Measurements from ENCODE around the gene AQP3. TPM values are rescaled to one million over a fixed set of nuclear protein-coding genes. Genes with fewer than 3 reads are reported as not detected.

AQP3 gene
- total and polyA plus RNA-seq, 2 of the 4 experiments (the other 2 are of a cell fraction) = 3.8 to 12.2 TPM

- DNase-seq (no peak), ATAC-seq (ENCODE audit: low read depth) (no peak)
- CTCF ChIA-PET = no interaction called here
- H4K20me1 ChIP-seq (ENCODE audit: insufficient read depth, low read length) = no peaks in the 10 kb centered on the region
- no peak overlapping the region for H2AK5ac ChIP-seq (ENCODE audit: low read depth, low read length)
- peaks cover 27% of the 10 kb centered on the region for H3K27me3 ChIP-seq (ENCODE audit: control insufficient read depth, insufficient read depth, low read length)
- H3K18ac ChIP-seq (ENCODE audit: low read depth, low read length) = no peak overlapping the region
- no peak overlapping the region for H4K5ac ChIP-seq (ENCODE audit: low read depth, low read length)
- no peak overlapping the region for H3K14ac ChIP-seq (replicated peaks; ENCODE audit: low read depth, low read length)
- TF ChIP-seq MAZ (IDR thresholded peaks at IDR 0.05; ENCODE audit: borderline replicate concordance, low read depth, low read length) (no peak), USF2 (IDR thresholded peaks at IDR 0.05; ENCODE audit: low read depth, low read length) (no peak), ELK1 (IDR thresholded peaks at IDR 0.05; ENCODE audit: borderline replicate concordance, low read depth, low read length) (no peak), CHD1 (IDR thresholded peaks at IDR 0.05; ENCODE audit: low read depth, low read length) (no peak), SMC3 (IDR thresholded peaks at IDR 0.05; ENCODE audit: low read depth, low read length) (no peak), CEBPB (IDR thresholded peaks at IDR 0.05; ENCODE audit: low read depth, low read length) (no peak), POLR2A (IDR thresholded peaks at IDR 0.05; ENCODE audit: low read depth, low read length) (no peak), FOS (IDR thresholded peaks at IDR 0.05; ENCODE audit: low read depth, low read length) (no peak), BHLHE40 (IDR thresholded peaks at IDR 0.05; ENCODE audit: low read depth, low read length) (no peak), RFX5 (IDR thresholded peaks at IDR 0.05; ENCODE audit: low read depth, low read length) (no peak), NFE2L2 (IDR thresholded peaks at IDR 0.05; ENCODE audit: low read depth, low read length) (no peak), CTCF (conservative IDR thresholded peaks at IDR 0.05; ENCODE audit: low read depth, low read length) (no peak), MAFK (IDR thresholded peaks at IDR 0.05; ENCODE audit: low read depth, low read length) (no peak), RAD21 (IDR thresholded peaks at IDR 0.05; ENCODE audit: low read length) (no peak), MXI1 (IDR thresholded peaks at IDR 0.05; ENCODE audit: borderline replicate concordance, low read depth, low read length) (no peak), RCOR1 (IDR thresholded peaks at IDR 0.05; ENCODE audit: insufficient replicate concordance, low read length) (no peak)
- no peak overlapping the region for H3K4me3 ChIP-seq (ENCODE audit: insufficient read depth, low read depth, low read length)
- dilution Hi-C loops (cut with HindIII; ENCODE audit: low sequenced_read_pairs, unreplicated experiment) = no loop called here
- intact Hi-C loops (cut with micrococcal nuclease) = no loop called here
- no peak overlapping the region for H2BK15ac ChIP-seq (ENCODE audit: low read depth, low read length)
- H3K56ac ChIP-seq (ENCODE audit: extremely low read depth, insufficient read depth, low read length) = no peak overlapping the region
- no peak overlapping the region for H3K27ac ChIP-seq (ENCODE audit: insufficient read depth, low read length)
- H3K23ac ChIP-seq (ENCODE audit: low read depth, low read length) = no peak overlapping the region
- H3K4ac ChIP-seq (ENCODE audit: low read depth, low read length) = no peak overlapping the region
- no TSS peak for BruUV-seq (replicated peaks)
- H2BK5ac ChIP-seq (ENCODE audit: low read depth, low read length, poor library complexity, severe bottlenecking) = no peak overlapping the region
- H3K4me1 ChIP-seq (ENCODE audit: control insufficient read depth, insufficient read depth, low read length) = peaks cover 2% of the 10 kb centered on the region; the same call in 1 of the 2 replicates
- H4K8ac ChIP-seq (ENCODE audit: low read depth in 2 of 2, low read length in 2 of 2) = no peak overlapping the region
- H4K91ac ChIP-seq (ENCODE audit: insufficient read depth, low read depth, low read length) = no peak overlapping the region
- no peak overlapping the region for H2BK20ac ChIP-seq (ENCODE audit: low read depth, low read length)
- no peak overlapping the region for H3K4me2 ChIP-seq (ENCODE audit: low read depth, low read length)
- H2BK120ac ChIP-seq (ENCODE audit: low read depth, low read length) = no peak overlapping the region
- no peaks in the 10 kb centered on the region for H3K79me1 ChIP-seq (ENCODE audit: low read depth in 1 of 2, low read length in 2 of 2)
- in situ Hi-C loops (cut with MboI; ENCODE audit: low sequenced_read_pairs) = no loop called here
- H3K9ac ChIP-seq (ENCODE audit: low read depth, low read length) = no peak overlapping the region
- H2AFZ ChIP-seq (replicated peaks; ENCODE audit: low read length, poor library complexity) = no peak overlapping the region
- WGBS, 2 experiments (ENCODE audit: extremely low coverage in 2 of 2, insufficient read length in 1 of 2) = 92% methylated on average over 3 of the region's 7 CpGs; no CpG with 5 or more reads in 1 of the 2 experiments
- H3K9me1 ChIP-seq (ENCODE audit: insufficient read depth, low read length) = 0 out of 2 replicates have a peak, but pooled peaks cover 4% of the 10 kb centered on the region
- H2AK9ac ChIP-seq (replicated peaks; ENCODE audit: low read depth, low read length, poor library complexity) = no peak overlapping the region
- POLR2A ChIA-PET (ENCODE audit: unreplicated experiment) = no interaction called here
- no peaks in the 10 kb centered on the region for H3K9me3 ChIP-seq (ENCODE audit: control insufficient read depth, insufficient read depth, low read length)
- H3K36me3 ChIP-seq (ENCODE audit: control insufficient read depth, insufficient read depth, low read length) = no peaks in the 10 kb centered on the region
Observed at GRCh38 chr9:33440204-33440603, 7.2 kb downstream of the AQP3 start.
